ENCODE results near the gene CIRBP.
A peak's percentile ranks its signal among the peaks of the same experiment; 100 is the strongest.
"Not testable (repeated sequence)": the region's sequence is repeated elsewhere in the genome, so short reads cannot be mapped to it uniquely, and the experiment has no call there.

The CIRBP gene

GRCh38 chr19:1243768-1244692, 25.1 kb upstream of the CIRBP start:
- peak; percentile 87 for DNase-seq (ENCODE audit: low read depth, low spot score)

DNA sequence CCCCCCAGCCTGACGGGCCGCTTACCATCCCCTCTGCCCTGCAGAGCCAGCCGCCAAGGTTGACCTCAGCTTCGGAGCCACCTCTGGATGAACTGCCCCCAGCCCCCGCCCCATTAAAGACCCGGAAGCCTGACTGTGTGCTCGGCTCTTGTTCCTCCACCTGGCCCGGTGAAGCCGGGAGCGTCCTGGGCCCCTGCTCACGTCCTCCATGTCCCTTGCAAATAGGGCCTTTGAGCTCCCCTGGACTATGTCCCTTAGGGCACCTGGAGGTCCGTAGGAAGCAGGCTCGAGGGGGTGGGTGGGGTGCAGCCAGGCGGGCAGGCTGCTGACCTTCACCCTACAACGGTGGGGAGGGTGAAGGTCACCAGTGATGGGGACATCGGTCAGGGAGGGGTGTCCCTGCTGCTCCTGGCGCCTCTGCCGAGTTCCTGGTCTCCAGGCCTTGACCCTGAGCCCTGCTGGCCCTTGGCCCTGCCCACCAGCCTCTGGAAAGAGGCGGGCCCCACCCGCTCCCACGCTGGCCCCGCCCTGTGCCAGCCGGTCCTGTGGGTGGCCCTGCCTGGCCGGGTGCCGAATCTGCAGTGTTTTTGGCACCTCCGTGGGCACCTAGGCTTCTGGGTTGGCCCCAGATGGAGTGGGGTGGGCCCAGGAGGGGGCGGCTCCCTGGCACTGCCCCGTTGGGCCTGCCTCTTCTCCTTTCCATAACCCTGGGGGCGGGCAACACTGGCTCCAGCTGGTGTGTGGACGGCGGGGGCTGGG, 24.3 kb upstream of the CIRBP start:
- DNase-seq (ENCODE audit: low read depth, low spot score) = no peak

DNA sequence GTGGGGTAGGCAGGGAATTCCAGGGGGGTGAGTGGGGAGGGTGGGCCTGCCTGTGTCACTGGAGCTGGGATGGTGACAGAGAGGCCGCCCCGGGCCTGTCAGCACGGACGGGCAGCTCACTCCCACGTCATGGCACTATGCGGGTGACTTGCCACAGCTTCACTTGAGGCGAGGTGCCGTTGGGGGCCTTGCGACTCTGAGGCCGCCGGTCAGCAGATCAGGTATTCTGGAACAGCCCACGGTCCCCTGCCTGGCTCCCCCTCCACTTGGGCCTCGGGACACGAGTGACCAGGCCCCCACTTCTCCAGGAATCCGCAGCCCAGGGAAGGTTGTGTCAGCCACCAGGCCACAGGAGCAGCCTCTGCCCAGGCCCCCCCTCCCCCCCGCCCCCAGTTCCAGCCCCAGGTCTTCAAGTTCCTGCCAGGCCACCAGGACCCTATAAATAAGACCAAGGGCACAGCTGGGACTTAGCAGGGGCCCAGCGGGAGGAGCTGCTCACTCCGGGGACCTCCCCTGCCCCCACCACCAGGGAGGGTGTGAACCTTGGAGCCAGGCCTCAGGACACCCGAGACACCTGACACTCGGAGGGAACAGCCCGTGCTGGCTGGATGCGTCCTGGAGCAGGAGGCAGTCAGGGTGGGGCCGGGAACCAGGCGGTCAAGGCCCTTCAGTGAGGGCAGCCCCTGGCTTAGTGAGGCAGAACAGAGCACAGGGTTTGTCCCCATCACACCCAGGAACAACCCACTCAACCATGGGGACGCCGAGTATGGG, 23.5 kb upstream of the CIRBP start:
- DNase-seq (ENCODE audit: low read depth, low spot score) = no peak

DNA sequence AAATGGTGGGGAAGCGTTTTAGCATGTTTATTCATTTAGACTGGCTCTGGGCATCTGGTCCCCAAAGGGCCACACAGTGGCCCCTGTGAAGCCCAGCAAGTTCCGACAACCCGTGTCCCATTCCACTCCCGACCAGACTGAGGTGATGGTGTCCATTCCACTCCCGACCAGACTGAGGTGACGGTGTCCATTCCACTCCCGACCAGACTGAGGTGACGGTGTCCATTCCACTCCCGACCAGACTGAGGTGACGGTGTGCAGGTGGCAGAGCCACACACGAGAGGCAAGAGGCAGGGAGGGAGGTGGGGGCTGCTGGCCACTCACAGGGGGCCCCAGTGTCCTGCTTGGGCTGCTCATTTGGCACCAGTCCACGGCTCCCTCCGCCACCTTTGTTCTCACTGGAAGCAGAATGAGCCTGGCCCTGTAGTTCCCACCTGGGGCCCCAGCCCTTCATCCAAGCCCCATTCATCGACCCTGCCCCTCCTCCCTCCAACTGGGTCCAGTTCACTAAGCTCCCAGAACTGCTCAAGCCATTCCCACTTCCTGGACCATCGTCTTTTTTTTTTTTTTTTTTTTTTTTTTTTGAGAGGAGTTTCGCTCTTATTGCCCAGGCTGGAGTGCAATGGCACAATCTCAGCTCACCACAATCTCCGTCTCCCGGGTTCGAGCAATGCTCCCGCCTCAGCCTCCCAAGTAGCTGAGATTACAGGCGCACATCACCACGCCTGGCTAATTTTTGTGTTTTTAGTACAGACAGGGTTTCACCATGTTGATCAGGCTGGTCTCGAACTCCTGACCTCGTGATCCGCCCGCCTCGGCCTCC, 22.7 kb upstream of the CIRBP start:
- not testable (repeated sequence) for DNase-seq (ENCODE audit: low read depth, low spot score)

DNA sequence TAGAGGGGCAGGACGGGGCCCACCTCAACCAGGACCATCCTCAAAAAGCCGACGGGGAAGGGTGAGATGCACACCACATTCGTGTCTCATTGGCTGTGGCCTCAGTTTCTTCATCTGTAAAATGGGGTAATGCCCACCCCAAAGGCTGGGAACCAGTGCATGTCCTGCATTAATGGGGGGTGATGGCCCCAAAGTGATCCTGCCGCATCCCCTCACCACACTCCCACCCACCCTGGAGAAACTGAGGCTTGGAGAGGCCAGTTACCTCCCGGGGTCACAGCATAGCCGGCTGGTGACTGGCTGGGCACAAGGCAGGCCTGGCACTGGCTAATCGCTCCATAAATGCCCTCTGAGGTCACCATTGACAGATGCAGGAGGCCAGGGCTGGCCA, 21.4 kb upstream of the CIRBP start:
- no peak for DNase-seq (ENCODE audit: low read depth, low spot score)

GRCh38 chr19:1248139-1248785, 20.9 kb upstream of the CIRBP start, which contains the start of gene MIDN:
Gene MIDN (plus strand): TSS chr19:1248583. CDS start chr19:1250297, 1,714 bp downstream.
- peak; percentile 48 for DNase-seq (ENCODE audit: low read depth, low spot score)

DNA sequence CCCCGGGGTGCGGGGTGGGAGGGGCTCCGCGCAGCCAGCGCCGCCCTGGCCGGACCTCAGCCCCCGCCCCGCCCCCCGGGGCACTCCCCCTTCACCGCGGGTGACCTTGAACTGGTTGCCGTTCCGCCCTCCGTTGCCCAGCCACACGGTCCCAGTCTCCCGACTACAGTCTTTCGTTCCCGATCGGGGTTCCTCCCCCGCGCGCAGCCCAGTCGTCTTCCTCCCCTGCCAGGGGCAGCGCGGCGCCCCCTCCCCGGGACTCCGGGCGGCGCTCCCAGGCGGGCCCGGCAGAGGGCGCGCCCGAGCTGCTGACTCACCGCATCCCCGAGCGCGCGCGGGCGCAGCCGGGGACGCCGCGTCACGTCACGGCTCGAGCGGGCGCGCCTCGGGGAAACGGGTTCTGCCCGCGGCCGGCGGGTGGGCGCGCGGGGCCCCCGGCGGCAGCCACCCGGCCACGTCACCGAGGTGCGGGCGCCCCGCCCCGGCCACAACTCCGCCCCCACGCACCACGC, 20.3 kb upstream of the CIRBP start:
- peak; percentile 80 for DNase-seq (ENCODE audit: low read depth, low spot score)

GRCh38 chr19:1249298-1249989, 19.7 kb upstream of the CIRBP start:
- DNase-seq (ENCODE audit: low read depth, low spot score) = peak; percentile 94

- no peak for DNase-seq (ENCODE audit: low read depth, low spot score)
These were observed 19.1 kb upstream of the CIRBP start for GRCh38 chr19:1249990-1250436.

GRCh38 chr19:1250437-1251260, 18.5 kb upstream of the CIRBP start:
- no peak for DNase-seq (ENCODE audit: low read depth, low spot score)

DNA sequence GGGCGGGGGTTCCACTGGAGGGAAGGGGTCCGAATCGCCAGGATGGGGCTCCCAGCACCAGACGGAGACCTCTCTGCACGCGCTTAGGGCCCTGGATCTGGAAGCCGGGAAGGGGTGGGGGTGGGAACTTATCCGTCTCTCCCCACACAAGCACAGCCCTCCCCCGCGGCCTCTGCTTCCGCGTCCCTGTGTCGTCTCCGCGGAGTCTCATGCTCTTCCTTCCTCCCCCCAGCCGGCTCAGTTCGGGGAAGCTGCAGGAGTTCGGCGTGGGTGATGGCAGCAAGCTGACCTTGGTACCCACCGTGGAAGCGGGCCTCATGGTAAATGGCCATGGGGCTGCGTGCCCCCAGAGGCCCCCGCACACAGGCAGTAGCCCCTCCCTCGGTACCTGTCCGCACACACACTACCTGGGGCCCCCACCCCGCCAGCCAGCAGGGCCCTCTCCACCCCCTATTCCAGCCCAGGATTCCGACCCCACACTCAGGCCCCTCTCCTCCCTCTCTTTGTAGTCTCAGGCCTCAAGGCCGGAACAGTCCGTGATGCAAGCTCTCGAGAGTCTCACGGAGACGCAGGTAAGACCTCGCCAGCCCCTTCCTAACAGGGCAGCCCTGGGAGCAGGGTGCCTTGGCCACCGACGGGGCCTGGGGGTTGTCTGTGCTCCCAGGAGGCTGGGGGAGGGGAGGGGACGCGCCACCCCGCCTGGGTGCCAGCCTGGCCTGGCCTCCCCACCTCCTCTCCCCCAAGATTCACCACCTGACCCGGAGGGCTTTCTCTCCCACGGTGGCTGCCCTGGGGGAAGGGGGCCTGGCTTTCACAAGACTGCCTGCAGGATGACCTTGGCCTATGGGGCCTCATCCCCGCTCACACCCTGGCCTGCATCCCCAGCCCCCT, 17.6 kb upstream of the CIRBP start:
- DNase-seq (ENCODE audit: low read depth, low spot score) = no peak

GRCh38 chr19:1252221-1252820, 16.8 kb upstream of the CIRBP start:
- DNase-seq (ENCODE audit: low read depth, low spot score) = no peak

DNA sequence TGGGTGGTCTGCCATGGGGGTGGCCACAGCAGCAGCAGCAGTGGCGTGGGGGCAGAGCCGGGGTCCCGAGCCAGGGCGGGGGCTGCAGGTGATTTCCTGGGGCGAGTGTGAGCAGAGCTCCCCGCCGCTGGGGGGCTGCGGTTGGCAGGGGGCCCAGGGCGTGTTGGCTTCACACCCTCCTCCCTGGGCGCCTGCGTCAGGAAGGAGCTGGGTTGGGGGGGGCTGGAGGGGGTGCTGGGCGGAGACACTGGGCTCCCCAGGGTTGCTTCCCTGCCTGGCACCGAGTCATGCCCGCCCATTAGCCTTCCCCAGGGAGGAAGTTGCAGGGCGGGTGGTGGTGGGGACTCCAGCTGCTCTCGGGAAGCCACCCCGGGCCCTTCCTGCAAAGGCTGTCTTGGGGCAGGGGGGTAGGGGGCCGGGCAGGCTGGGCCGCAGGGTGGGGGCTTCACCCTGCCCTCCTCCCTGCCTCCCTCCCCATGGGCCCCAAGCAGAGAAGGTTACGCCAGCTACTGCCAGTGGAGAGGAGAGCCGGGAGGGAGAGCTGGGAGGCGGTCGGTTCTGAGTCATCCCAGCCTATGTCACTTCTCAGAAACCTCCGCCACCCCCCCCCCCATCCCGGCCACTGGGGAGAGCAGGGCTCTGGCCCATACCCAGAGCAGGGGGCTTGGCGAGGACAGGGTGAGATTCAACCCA, 16.2 kb upstream of the CIRBP start:
- peak; percentile 73 for DNase-seq (ENCODE audit: low read depth, low spot score)

- no peak for DNase-seq (ENCODE audit: low read depth, low spot score)
These were observed 15.5 kb upstream of the CIRBP start for GRCh38 chr19:1253514-1254080.

DNA sequence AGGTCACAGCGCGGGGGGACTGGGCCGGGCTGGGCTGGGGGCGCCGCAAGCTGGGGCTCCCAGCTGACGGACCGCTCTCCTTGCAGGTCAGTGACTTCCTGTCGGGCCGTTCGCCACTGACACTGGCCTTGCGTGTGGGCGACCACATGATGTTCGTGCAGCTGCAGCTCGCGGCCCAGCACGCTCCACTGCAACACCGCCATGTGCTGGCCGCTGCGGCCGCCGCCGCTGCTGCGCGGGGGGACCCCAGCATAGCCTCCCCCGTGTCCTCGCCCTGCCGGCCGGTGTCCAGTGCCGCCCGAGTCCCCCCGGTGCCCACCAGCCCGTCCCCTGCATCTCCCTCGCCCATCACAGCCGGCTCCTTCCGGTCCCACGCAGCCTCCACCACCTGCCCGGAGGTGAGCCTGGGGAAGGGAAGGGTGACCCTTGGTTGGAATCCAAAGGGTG, 15.0 kb upstream of the CIRBP start:
- DNase-seq (ENCODE audit: low read depth, low spot score) = no peak

DNA sequence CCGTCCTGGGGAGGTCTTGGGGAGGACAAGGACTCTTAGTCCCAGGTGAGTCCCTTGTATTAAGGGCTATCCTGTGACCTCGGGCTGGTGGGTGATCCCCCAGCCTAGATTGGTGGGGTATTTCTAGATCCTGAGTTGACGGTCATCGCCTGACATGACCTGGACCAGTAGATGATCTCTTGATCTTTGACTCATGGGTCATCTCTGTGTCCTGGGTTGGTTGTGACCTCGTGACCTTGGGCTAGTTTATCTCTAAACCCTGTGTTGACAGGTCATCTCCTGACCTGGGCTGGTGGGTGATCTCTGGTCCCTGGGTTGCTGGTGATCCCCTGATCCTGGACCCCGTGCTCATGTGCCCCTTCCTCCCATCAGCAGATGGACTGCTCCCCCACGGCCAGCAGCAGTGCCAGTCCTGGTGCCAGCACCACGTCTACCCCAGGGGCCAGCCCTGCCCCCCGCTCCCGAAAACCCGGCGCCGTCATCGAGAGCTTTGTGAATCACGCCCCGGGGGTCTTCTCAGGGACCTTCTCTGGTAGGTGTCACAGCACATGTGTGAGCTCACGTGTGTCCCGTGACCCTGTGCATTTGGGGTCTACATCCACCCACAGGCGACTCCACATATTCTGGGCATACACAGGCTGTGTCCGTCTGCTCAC, 14.5 kb upstream of the CIRBP start:
- DNase-seq (ENCODE audit: low read depth, low spot score) = no peak
